ENCODE measurements around the gene WDR74.

DNA sequence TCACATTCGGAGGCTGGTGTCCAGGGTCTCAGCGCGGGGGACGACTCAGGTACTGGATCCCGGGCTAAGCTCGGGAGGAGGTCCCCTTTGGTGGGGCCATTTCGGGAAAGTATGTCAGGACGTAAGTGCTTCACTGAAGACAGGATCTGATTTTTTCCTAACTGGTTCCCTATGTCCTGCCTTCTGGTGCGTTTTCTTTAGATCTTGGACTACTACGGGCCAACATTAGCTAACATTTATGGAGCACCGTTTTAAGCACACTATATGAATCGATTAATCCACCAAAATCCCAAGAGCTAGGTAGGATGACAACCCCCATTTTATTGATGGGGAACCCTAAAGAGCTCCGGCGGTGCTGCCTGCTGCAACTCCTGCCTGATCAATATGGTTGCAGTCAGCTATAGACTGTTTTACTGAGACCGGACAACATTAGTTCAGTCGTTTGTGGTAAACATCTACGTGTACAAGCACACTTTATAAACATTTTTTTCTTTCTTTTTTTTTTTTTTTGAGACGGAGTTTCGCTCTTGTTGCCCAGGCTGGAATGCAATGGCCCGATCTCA, 17.0 kb upstream of the WDR74 start:
- TF ChIP-seq EZH2 (IDR thresholded peaks at IDR 0.05) (no peak), POLR2AphosphoS5 (IDR thresholded peaks at IDR 0.05; ENCODE audit: borderline replicate concordance, low read depth, low read length) (no peak)
